Measurements from ENCODE around the gene RRP8.

- TF ChIP-seq CTCF (IDR thresholded peaks at IDR 0.05) (no peak), POLR2A (IDR thresholded peaks at IDR 0.05) (no peak)
Measured at GRCh38 chr11:6546735-6547134, 56.7 kb downstream of the RRP8 start.
